NCI-H2227 (cell line): ENCODE measurements around the gene GRM1.
"Not testable (repeated sequence)": the region's sequence is repeated elsewhere in the genome, so short reads cannot be mapped to it uniquely, and the experiment has no call there.

Experiments used
- DNase-seq: peaks from one replicate; lab custom pipeline; 2025; ENCODE audit not compliant: unreplicated experiment; lab: John Stamatoyannopoulos, UW

Gene GRM1

DNA sequence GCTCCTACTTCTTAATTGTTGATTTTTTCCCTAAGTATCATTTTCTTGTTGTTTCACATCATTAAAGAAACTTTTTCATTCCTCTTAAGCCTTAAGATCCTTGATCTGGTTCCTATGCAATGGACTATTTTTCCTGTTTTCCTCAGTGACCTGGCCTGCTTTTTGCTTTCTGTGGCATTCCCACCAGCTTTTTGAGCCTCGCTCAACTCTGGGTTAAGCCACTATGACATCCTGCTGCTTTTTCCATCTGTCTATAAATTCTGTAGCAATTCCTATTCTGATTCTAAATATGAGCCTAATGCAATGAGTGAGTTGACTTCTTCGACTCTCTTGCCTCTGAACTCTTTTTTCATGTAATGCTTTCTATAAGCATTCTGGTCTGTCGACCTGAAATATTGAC lies 160.3 kb downstream of the GRM1 start:
- DNase-seq: no peak

DNA sequence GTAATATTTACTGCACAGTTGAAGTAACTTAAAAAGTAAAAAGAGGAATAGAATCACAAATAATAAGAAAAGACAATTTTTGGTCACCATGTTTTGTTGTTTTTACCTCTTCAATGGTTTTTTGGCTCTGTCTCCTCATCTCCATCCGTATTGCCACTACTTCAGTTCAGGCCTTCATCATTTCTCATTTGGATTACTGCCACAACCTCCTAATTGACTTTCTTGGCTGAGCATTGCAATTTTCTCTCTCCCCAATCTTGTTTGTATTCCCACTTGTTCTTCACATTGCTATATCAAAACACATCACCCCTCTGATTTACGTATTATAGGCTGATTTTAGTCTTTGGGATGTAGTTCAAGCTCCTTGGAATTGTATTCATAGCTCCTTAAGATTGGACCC lies 161.7 kb downstream of the GRM1 start:
- DNase-seq: no peak

DNA sequence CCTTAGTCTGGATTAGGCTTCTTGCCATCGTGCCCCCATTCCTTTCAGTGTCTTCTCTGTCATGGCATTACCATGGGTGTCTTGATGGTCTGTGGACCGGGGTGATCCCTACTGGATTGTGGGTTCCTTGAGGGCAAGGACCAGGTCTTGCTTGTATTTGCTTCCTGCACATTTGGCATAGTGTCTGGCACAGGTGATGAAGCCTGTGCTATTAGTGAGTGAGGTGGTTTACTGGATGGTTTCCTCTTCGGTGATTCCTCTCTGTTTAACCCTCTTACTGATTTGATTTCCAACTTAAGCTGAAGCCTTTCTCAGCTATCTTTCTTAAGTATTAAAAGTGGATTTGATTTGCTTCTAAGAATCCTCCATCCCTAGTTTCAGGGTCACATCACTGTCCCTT lies 162.3 kb downstream of the GRM1 start:
- no peak for DNase-seq

DNA sequence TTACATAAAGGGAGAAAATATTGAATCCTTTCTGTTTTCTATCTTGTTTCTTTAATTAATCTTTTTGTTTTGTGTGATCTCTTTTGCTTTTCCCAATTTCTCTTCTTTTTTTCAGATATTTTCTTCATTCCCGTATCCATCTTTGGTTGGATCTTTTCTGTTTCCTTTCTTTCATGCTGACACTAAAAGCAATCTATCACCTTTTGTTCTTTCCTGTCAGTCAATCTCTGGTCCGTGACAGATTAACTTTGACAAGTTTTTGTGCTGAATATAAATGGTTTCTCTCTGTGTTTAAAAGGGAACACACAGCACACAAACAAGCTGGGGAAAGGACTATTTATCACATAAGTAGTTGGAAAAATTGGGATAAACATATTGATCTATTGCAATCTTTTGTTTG lies 162.8 kb downstream of the GRM1 start:
- DNase-seq: no peak

DNA sequence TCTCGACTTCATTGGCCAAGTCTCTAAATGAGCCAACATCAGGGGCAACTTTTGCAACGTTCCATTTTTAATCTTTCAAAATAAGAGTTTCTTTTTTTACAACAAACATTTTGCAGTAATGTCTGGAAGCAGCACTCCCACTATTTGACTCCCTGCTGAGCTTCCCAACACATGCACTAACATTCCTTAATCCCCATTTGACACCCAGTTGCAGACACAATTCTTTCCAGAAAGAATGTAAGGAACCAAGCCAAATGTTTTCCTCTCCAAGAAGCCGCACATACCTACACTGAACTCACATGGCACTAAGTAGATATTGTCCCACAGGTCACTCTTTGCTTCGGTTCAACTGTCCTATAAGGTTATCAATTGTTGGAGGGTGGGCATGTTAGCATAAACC lies 165.6 kb downstream of the GRM1 start:
- no peak for DNase-seq

DNA sequence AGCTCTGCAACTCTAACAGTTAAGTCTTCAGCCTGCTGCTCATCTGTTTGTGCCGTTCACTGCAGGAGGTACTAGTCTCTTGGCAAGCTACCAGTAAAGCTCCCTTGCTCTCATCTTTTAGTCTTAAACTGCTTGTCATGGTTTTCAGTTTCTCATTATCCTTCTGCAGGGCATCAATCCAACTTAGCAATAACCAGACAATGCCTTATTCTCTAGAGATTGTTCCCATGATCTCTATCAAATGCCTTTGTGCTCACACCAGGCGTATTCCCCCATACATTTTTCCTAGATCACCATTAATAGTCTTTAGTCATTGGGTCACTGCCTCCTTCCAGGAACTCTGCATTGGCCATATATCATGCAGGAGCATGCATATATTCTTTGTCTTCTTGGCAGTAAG lies 171.3 kb downstream of the GRM1 start:
- no peak for DNase-seq

DNA sequence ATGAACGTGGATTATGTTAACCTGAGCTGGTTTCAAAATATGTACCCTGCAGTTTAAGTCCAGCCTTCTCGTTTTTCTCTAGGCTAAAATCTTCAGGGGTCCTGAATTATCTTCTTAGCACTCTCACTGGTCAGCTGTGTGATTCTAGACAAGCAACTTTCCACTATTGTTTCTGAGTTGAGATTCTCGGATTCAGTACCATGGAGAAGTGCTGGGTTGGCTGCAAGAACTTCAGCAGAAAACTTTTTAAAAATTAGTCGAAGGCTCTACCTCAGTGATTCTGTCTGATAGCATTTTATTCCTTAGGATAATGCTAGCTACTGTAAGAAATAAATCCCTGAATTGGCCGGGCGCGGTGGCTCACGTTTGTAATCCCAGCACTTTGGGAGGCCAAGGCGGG lies 173.7 kb downstream of the GRM1 start:
- DNase-seq: no peak

DNA sequence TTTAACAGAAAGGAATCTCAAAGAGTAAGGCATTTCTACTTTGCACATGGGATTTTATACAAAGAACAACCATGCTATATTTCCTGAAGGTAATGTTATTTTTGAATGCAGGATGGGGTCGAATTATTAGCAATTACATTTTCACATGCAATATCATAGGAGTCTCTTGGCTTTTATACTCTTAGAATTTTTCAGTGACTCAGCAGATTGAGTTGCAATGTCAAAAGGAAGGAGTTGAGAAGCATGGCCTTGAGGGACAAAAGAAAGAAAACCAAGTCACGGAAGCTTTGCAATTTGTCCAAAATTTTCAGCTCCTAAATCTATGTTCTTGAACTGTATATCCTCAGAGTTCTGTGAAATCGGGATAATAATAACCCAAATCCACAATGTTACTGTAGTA lies 181.1 kb downstream of the GRM1 start:
- no peak for DNase-seq

DNA sequence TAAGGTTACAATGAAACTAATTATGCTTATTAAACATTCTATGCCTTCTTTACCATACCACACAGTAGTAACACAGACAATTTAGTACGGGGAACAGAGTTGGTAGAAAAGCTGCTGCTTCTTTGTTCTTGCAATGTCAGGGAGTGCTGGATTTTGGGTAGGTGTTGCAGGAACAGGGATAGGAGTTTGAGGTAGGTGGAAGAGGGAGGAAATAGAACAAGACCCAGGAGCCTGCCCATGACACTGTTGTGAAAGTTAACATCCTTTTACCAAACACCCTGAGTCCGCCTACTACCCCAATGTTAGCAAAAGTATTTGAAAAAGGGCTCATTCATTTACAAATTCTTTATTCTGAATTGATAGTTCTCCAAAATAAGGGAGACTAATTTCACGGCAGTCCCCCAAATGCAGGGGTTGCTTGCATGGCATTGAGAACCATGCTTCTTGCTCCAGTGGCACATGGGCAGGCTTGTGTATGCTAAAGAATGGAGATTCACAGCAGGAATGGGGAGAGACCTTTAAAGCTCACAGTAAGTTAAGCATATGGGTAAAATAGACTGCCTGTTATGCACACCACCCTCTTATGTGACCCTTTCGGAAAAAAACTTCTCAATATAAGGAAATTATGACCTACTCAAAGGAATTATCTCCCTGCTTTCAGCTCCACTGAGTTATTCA lies 181.7 kb downstream of the GRM1 start:
- no peak for DNase-seq

DNA sequence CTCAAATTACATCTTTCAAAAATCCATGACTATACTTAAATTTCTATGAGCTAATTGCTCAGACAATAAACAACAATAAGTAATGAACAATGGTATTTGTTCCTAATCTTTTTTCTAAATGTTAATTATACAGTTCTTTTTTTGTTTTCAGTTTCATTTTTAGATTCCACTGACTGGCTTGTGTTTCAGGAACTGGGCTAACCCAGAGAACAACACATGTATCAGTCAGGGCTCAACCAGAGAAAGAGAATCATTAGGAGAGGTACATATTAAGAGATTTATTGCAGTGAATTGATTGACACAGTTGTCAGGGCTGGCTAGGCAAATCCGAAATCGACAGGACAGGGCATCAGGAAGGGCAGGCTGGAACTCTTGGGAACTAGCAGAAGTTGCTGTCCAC lies 182.8 kb downstream of the GRM1 start:
- DNase-seq: no peak

DNA sequence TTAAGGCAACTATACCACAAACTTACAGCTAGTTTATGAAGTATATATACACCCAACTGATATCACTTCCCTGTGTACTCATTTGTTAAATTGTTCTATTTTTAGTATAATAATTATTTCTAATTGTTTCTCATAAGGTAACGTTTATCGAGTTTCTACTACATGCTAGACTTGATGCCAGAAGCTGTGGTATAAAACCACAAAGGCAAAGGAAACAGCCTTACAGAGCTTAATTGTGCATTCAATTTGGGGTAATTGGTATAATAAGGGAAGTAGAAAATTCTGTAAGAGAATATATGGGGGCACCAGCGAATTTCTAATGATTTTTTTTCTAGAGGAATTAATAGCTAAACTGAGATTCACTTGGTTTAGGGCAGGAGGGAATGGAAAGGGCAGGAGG lies 183.9 kb downstream of the GRM1 start:
- DNase-seq: no peak

DNA sequence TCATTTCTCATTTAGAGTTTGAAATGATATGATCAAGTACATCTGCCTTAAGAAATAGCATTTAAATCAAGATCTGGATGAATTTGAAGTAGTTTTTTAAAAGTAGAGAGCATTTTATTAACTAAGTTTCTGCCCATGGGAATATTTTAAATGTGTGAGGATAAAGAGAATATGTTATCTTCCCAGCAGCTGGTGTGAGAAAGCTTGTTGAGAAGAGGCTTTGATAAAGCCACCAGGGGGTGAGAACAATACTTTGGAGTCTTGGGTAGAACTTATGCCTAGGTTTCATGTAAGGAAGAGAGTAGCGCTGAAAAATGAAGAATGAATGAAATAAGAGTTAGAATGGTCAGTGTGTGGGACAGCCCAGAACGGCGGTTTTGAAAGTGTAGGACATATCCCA lies 190.2 kb downstream of the GRM1 start:
- DNase-seq: no peak

DNA sequence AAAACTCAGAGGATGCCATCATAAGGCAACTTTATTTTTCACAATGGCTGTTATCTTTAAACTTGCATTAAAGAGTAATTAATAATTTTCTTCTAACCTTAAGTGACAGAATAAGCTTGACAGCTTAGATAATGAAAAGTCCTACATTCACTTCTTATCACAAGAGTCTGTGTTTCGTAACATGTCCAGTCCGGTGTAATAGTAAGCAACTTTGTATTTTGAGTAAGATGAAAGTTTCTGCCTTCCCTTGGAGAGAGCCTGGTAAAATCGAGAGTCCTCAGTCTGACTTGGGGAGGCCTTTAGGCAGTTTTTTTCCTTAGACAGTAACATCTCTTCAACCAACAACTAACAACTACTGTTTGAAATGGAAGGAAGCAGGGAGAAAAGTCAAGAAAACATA lies 195.6 kb downstream of the GRM1 start:
- DNase-seq: no peak

DNA sequence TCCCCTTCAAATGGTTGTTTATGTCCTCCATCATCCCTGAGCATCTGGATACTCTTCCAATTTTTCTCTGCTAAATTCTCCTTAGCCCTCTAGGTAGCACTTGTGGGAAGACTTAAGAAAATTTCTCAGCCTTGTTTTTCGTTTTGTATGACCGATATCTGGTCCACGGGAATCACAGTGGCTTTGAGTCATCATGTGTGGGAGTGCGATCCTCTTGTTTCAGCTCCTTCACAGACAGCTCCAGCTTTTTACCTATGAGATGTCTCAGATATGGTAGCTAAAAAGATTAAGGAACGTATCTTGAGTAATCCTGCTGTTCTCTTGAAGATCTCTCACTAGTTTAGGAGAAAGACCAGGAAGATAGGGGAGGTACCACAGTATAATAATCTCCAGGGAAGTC lies 196.1 kb downstream of the GRM1 start:
- DNase-seq: no peak

DNA sequence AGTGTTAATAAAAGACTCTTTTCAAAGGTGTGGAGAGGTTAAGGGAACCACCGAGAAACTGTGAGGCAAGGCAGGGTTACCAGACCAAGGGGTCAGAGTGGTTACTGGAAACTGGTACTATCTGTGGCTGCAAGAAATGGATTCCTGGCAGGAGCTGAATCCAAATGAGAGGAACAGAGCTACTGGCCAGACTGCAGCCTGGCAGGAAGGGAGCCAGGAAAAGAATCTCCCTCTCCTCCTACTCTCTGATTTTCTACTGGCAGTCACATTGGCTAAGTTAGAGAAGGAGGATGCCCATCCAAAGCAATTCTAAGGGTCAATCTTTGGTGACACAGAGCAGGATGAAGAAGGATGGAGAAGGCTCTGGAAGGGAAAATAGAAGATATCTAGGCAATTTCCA lies 211.5 kb downstream of the GRM1 start:
- DNase-seq: no peak

DNA sequence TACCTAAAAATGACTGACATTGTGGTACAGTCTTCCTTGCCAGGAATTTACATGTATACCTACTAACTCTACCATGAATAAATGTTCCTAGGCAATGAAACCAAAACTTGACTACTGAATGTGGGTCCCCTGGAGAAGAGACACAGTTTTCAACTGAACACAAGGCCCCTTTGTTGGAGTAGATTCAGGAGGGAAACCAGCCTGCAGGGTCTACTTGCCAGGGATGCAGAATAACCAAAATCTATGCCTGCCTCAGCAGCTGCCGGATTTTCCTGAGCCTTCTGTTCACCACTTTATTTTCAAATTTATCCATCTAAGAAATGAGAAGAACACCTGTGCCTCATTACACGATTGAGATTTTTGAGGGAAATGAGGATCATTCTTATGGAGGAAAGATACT lies 211.9 kb downstream of the GRM1 start:
- no peak for DNase-seq

DNA sequence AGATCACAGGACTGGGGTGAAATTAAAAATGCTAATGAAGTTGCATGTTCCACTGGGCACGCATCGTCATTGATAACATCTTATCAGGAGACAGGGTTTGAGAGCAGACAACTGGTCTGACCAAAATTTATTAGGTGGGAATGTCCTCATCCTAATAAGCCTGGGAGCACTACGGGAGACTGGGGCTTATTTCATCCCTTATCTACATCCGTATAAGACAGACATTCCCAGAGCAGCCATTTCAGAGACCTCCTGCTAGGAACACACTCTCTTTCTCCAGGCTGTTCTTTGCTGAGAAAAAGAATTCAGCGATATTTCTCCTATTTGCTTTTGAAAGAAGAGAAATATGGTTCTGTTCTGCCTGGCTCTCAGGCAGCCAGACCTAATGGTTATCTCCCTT lies 214.8 kb downstream of the GRM1 start:
- DNase-seq: not testable (repeated sequence)

DNA sequence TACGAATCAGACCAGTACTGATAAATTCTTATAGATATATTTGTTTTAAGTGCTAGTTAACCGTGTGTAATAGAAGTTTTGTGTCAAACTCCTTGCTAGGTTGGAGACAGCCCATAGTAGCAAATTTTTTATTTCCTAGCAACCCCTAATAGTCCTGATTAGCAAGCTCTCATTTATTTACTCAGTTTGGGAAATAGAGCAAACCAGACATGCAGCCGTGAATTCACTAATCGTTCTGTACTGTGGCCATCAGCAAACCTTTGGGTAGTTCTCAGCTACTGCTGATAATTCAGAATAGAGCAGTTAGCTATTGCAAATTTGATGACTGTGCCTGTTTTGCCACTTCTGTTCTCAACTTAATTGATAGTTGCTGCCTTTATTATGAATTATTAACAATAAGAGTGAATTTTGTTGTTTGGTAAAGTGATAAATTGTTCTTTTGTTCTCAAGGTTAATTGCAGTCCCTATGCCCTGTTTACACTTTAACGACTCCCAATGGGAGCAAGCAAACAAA lies 215.8 kb downstream of the GRM1 start:
- no peak for DNase-seq

DNA sequence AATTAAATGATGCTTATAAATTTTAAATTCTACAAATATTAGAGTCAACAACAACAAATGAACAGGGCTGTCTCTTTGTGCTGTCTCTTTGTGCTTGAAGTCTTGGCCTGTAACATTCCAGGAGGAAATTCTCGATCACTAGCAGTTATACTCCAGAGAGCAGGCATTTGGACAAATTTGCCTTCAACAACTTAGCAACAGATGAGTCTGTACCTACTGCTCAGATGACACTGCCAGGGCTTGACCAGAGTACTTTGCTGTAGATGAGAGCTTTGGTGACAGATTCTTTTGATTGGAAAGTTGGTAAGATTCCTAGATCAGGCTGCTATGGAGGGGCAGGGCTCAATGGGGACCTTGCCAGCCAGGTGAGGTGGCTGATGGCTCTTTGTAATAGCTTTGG lies 217.2 kb downstream of the GRM1 start:
- no peak for DNase-seq

DNA sequence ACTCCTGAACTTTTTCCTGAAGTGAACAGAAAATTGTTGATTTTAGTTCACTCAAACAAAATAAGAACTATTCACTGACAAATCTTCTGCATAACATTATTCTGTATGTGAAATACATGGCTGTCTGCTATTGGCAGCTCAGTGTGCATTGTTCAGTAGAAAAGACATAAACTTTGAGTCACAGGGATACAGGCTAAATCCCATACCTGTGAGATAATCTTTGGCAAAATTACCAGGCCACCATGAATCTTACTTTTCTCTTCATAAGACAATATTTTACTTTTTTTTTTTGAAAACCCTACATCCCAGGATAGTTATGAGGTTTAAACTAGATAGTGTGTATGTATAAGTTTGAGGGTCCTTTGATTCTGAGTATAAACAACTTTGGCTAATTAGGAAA lies 224.8 kb downstream of the GRM1 start:
- no peak for DNase-seq

DNA sequence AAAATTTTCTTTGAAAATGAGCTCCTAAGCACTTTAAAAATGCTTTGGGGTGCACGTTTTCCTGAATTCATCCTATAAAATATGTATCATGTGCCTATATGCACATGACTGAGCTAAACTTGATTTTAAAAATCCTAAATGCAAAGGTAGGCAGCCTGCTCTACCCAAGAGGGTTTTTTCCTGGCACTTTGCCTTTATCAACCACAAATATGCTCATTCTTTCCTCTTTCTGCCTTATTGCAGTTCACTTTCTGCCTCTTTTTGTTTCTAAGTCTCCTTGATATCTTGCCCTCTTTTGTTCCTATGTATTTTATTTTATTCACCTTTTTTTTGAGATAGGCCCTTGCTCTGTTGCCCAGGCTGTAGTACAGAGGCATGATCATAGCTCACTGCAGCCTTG lies 229.3 kb downstream of the GRM1 start:
- no peak for DNase-seq

DNA sequence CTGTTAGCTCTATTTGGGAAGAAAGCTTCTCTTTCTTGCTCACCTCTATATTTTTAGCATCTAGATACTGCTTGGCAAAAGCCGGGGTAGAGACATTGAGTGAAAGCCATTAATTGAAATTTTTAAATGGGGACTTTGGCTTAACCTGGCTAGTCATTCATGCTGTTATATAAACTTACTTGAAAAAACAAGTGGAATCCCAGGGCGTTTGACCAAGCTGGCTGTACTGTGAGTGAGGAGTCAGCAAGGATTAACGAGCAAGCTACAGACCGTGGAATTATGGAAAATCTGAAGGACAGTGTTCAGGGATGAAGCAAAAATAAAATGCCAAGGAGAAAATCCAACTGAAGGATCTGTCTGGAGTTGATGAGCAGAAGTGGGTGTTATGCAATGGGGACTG lies 232.0 kb downstream of the GRM1 start:
- DNase-seq: no peak

DNA sequence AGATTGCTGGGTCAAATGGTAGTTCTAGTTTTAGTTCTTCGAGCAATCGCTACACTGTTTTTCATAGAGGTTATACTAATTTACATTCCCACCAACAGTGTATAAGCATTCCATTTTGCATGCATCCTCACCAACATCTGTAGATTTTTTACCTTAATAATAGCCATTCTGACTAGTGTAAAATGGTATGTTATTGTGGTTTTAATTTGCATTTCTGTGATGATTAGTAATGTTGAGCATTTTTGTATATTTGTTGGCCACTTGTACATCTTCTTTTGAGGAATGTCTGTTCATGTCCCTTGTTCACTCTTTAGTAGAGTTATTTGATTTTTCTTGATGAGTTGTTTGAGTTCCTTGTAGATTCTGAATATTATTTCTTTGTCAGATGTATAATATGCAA lies 236.2 kb downstream of the GRM1 start:
- DNase-seq: no peak

DNA sequence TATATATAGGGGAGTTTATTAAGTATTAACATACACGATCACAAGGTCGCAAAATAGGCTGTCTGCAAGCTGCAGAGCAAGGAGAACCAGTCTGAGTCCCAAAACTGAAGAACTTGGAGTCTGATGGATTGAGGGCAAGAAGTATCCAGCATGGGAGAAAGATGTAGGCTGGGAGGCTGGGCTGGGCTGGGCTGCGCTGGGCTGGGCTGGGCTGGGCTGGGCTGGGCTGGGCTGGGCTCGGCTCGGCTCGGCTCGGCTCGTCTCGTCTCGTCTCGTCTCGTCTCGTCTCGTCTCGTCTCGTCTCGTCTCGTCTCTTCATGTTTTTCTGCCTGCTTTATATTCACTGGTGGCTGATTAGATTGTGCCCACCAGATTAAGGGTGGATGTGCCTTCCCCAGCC lies 238.6 kb downstream of the GRM1 start:
- no peak for DNase-seq
